ENCODE data around the gene TPP1.

Gene TPP1

GRCh38 chr11:6615882-6616585, 3.2 kb downstream of the TPP1 start:
- TF ChIP-seq POLR2A (IDR thresholded peaks at IDR 0.05; ENCODE audit: low read depth, low read length) (no peak), TAF1 (IDR thresholded peaks at IDR 0.05; ENCODE audit: borderline replicate concordance, low read depth, low read length) (no peak), POLR2AphosphoS5 (IDR thresholded peaks at IDR 0.05; ENCODE audit: low read depth, low read length) (no peak)
- DNase-seq (ENCODE audit: insufficient read length) (no peak), FAIRE-seq (no peak)

- no peak for FAIRE-seq
- no peak for TF ChIP-seq POLR2AphosphoS5 (IDR thresholded peaks at IDR 0.05; ENCODE audit: low read depth, low read length)
- TF ChIP-seq TAF1 (IDR thresholded peaks at IDR 0.05; ENCODE audit: borderline replicate concordance, low read depth, low read length) = no peak
- TF ChIP-seq POLR2A (IDR thresholded peaks at IDR 0.05; ENCODE audit: low read depth, low read length) = no peak
- DNase-seq (ENCODE audit: insufficient read length) = no peak
These were observed 4.2 kb downstream of the TPP1 start for GRCh38 chr11:6615046-6615445.

GRCh38 chr11:6614446-6614845, 4.8 kb downstream of the TPP1 start:
- TF ChIP-seq POLR2AphosphoS5 (IDR thresholded peaks at IDR 0.05; ENCODE audit: low read depth, low read length) (no peak), POLR2A (IDR thresholded peaks at IDR 0.05; ENCODE audit: low read depth, low read length) (no peak), TAF1 (IDR thresholded peaks at IDR 0.05; ENCODE audit: borderline replicate concordance, low read depth, low read length) (no peak)
- DNase-seq (ENCODE audit: insufficient read length) (no peak), FAIRE-seq (no peak)

GRCh38 chr11:6613496-6613895, 5.7 kb downstream of the TPP1 start:
- TF ChIP-seq POLR2AphosphoS5 (IDR thresholded peaks at IDR 0.05; ENCODE audit: low read depth, low read length) = no peak
- TF ChIP-seq POLR2A (IDR thresholded peaks at IDR 0.05; ENCODE audit: low read depth, low read length) = no peak
- no peak for TF ChIP-seq TAF1 (IDR thresholded peaks at IDR 0.05; ENCODE audit: borderline replicate concordance, low read depth, low read length)
- FAIRE-seq (no peak), DNase-seq (ENCODE audit: insufficient read length) (no peak)

GRCh38 chr11:6612213-6613041, 6.8 kb downstream of the TPP1 start, which contains the start of gene TAF10:
Gene TAF10 (minus strand): TSS chr11:6612216. CDS start chr11:6612189, 27 bp downstream.
- FAIRE-seq (peak; percentile 100), DNase-seq (ENCODE audit: insufficient read length) (peak; percentile 82)
- peak; percentile 95 for TF ChIP-seq POLR2A (IDR thresholded peaks at IDR 0.05; ENCODE audit: low read depth, low read length)
- 0 out of 2 replicates have a peak, but pooled peaks have one; percentile 17 for TF ChIP-seq TAF1 (IDR thresholded peaks at IDR 0.05; ENCODE audit: borderline replicate concordance, low read depth, low read length)
- TF ChIP-seq POLR2AphosphoS5 (IDR thresholded peaks at IDR 0.05; ENCODE audit: low read depth, low read length) = peak; percentile 96

- DNase-seq (ENCODE audit: insufficient read length) = no peak
- FAIRE-seq = no peak
- no peak for TF ChIP-seq POLR2A (IDR thresholded peaks at IDR 0.05; ENCODE audit: low read depth, low read length)
These were observed 7.3 kb downstream of the TPP1 start for GRCh38 chr11:6611963-6612212.

- FAIRE-seq (no peak), DNase-seq (ENCODE audit: insufficient read length) (no peak)
- no peak for TF ChIP-seq POLR2AphosphoS5 (IDR thresholded peaks at IDR 0.05; ENCODE audit: low read depth, low read length)
- TF ChIP-seq TAF1 (IDR thresholded peaks at IDR 0.05; ENCODE audit: borderline replicate concordance, low read depth, low read length) = no peak
- TF ChIP-seq POLR2A (IDR thresholded peaks at IDR 0.05; ENCODE audit: low read depth, low read length) = no peak
These were observed 7.9 kb downstream of the TPP1 start for GRCh38 chr11:6611092-6611962.

GRCh38 chr11:6610591-6610990, 8.6 kb downstream of the TPP1 start:
- FAIRE-seq (no peak), DNase-seq (ENCODE audit: insufficient read length) (no peak)
- TF ChIP-seq TAF1 (IDR thresholded peaks at IDR 0.05; ENCODE audit: borderline replicate concordance, low read depth, low read length) (no peak), POLR2AphosphoS5 (IDR thresholded peaks at IDR 0.05; ENCODE audit: low read depth, low read length) (no peak; the same call in 1 of the 2 replicates), POLR2A (IDR thresholded peaks at IDR 0.05; ENCODE audit: low read depth, low read length) (no peak)

GRCh38 chr11:6609502-6610015, 9.7 kb downstream of the TPP1 start:
- no peak for DNase-seq (ENCODE audit: insufficient read length)
- FAIRE-seq = no peak
- TF ChIP-seq TAF1 (IDR thresholded peaks at IDR 0.05; ENCODE audit: borderline replicate concordance, low read depth, low read length) = no peak
- TF ChIP-seq POLR2A (IDR thresholded peaks at IDR 0.05; ENCODE audit: low read depth, low read length) = peak; percentile 17; the same call in 1 of the 2 replicates

- TF ChIP-seq POLR2A (IDR thresholded peaks at IDR 0.05; ENCODE audit: low read depth, low read length) = peak; percentile 22; the same call in 1 of the 2 replicates
- TF ChIP-seq TAF1 (IDR thresholded peaks at IDR 0.05; ENCODE audit: borderline replicate concordance, low read depth, low read length) = no peak
- peak; percentile 7; the same call in 1 of the 2 replicates for TF ChIP-seq POLR2AphosphoS5 (IDR thresholded peaks at IDR 0.05; ENCODE audit: low read depth, low read length)
- no peak for DNase-seq (ENCODE audit: insufficient read length)
- no peak for FAIRE-seq
These were observed 10.3 kb downstream of the TPP1 start for GRCh38 chr11:6608726-6609501.

All from GM12892 (cell line).